ENCODE measurements around the gene DENND1B. TPM values are rescaled to one million over a fixed set of nuclear protein-coding genes. Genes with fewer than 3 reads are reported as not detected.

DENND1B gene
- total RNA-seq, 1 experiment from 2014 or later: 1.9 TPM

DNA sequence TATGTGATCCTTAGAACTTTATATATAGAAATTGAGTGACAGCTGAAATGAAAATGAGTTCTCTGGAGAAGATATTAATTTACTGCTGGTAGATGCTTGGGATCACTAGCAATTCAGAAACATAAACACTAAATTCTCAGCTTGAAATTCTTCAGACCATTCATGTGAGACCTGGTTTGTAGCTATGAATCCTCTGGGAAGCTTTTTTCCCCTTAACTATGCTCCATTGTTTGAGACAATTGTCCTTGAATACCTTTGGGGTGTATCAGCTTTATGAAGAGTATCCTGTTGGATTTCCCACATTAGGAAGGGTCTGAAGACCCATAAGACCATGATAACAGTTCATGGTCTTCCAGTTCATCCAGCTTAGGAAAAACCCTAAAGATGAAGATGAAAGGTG is 4.6 kb upstream of the DENND1B start:
- Histone ChIP-seq H3K4me1 (ENCODE audit: insufficient read depth, low read length, poor library complexity, severe bottlenecking) (peaks cover 4% of the 10 kb centered on the region), H3K27me3 (replicated peaks; ENCODE audit: insufficient read depth, low read depth, low read length, poor library complexity) (no peaks in the 10 kb centered on the region), H3K27ac (ENCODE audit: low read depth, low read length, poor library complexity, severe bottlenecking) (no peak overlapping the region), H3K4me3 (ENCODE audit: low read depth, low read length, poor library complexity, severe bottlenecking) (no peak overlapping the region), H3K36me3 (ENCODE audit: insufficient read depth, low read length, poor library complexity, severe bottlenecking) (no peaks in the 10 kb centered on the region), H3K9me3 (ENCODE audit: low read depth, low read length, poor library complexity, severe bottlenecking) (no peaks in the 10 kb centered on the region)
- intact Hi-C loops (cut with micrococcal nuclease; ENCODE audit: unreplicated experiment): no loop called here
- no peak for DNase-seq (ENCODE audit: low spot score)
- ChIA-PET POLR2A (ENCODE audit: low non-redundant PET) (no interaction called here), CTCF (no interaction called here)
- BruUV-seq (replicated peaks): no TSS peak
- TF ChIP-seq EZH2 (IDR thresholded peaks at IDR 0.05; ENCODE audit: borderline replicate concordance, low read depth, low read length, poor library complexity, severe bottlenecking): no peak
- TF ChIP-seq, protein P1, sequence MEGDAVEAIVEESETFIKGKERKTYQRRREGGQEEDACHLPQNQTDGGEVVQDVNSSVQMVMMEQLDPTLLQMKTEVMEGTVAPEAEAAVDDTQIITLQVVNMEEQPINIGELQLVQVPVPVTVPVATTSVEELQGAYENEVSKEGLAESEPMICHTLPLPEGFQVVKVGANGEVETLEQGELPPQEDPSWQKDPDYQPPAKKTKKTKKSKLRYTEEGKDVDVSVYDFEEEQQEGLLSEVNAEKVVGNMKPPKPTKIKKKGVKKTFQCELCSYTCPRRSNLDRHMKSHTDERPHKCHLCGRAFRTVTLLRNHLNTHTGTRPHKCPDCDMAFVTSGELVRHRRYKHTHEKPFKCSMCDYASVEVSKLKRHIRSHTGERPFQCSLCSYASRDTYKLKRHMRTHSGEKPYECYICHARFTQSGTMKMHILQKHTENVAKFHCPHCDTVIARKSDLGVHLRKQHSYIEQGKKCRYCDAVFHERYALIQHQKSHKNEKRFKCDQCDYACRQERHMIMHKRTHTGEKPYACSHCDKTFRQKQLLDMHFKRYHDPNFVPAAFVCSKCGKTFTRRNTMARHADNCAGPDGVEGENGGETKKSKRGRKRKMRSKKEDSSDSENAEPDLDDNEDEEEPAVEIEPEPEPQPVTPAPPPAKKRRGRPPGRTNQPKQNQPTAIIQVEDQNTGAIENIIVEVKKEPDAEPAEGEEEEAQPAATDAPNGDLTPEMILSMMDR (conservative IDR thresholded peaks at IDR 0.05; ENCODE audit: low read depth, low read length): no peak

GRCh38 chr1:197778366-197778945 is 3.2 kb upstream of the DENND1B start:
- Histone ChIP-seq H3K27me3 (replicated peaks; ENCODE audit: insufficient read depth, low read depth, low read length, poor library complexity) (no peaks in the 10 kb centered on the region), H3K27ac (ENCODE audit: low read depth, low read length, poor library complexity, severe bottlenecking) (no peak overlapping the region), H3K9me3 (ENCODE audit: low read depth, low read length, poor library complexity, severe bottlenecking) (no peaks in the 10 kb centered on the region), H3K4me1 (ENCODE audit: insufficient read depth, low read length, poor library complexity, severe bottlenecking) (peaks cover 10% of the 10 kb centered on the region), H3K36me3 (ENCODE audit: insufficient read depth, low read length, poor library complexity, severe bottlenecking) (no peaks in the 10 kb centered on the region), H3K4me3 (ENCODE audit: low read depth, low read length, poor library complexity, severe bottlenecking) (no peak overlapping the region)
- DNase-seq (ENCODE audit: low spot score): no peak
- ChIA-PET POLR2A (ENCODE audit: low non-redundant PET) (no interaction called here), CTCF (no interaction called here)
- no TSS peak for BruUV-seq (replicated peaks)
- TF ChIP-seq, protein P1 (conservative IDR thresholded peaks at IDR 0.05; ENCODE audit: low read depth, low read length): no peak
- no peak for TF ChIP-seq EZH2 (IDR thresholded peaks at IDR 0.05; ENCODE audit: borderline replicate concordance, low read depth, low read length, poor library complexity, severe bottlenecking)
- intact Hi-C loops (cut with micrococcal nuclease; ENCODE audit: unreplicated experiment): no loop called here

- no peak for DNase-seq (ENCODE audit: low spot score)
- intact Hi-C loops (cut with micrococcal nuclease; ENCODE audit: unreplicated experiment): no loop called here
- POLR2A ChIA-PET (ENCODE audit: low non-redundant PET): no interaction called here
- Histone ChIP-seq H3K36me3 (ENCODE audit: insufficient read depth, low read length, poor library complexity, severe bottlenecking) (no peaks in the 10 kb centered on the region), H3K27ac (ENCODE audit: low read depth, low read length, poor library complexity, severe bottlenecking) (no peak overlapping the region), H3K27me3 (replicated peaks; ENCODE audit: insufficient read depth, low read depth, low read length, poor library complexity) (no peaks in the 10 kb centered on the region), H3K4me3 (ENCODE audit: low read depth, low read length, poor library complexity, severe bottlenecking) (no peak overlapping the region), H3K4me1 (ENCODE audit: insufficient read depth, low read length, poor library complexity, severe bottlenecking) (peaks cover 10% of the 10 kb centered on the region), H3K9me3 (ENCODE audit: low read depth, low read length, poor library complexity, severe bottlenecking) (no peaks in the 10 kb centered on the region)
- CTCF ChIA-PET: no interaction called here
- BruUV-seq (replicated peaks): no TSS peak
- TF ChIP-seq EZH2 (IDR thresholded peaks at IDR 0.05; ENCODE audit: borderline replicate concordance, low read depth, low read length, poor library complexity, severe bottlenecking): no peak
- TF ChIP-seq, protein P1 (conservative IDR thresholded peaks at IDR 0.05; ENCODE audit: low read depth, low read length): no peak
Observed at GRCh38 chr1:197776351-197777105, 1.2 kb upstream of the DENND1B start.
